Erythroblast (primary cell): ENCODE measurements around the gene MAP3K19.
A peak's percentile ranks its signal among the peaks of the same experiment; 100 is the strongest.
"Not testable (repeated sequence)": the region's sequence is repeated elsewhere in the genome, so short reads cannot be mapped to it uniquely, and the experiment has no call there.

Source experiments
- DNase-seq, 2 experiments: peaks; one replicate each; lab custom pipeline; 2025; lab: John Stamatoyannopoulos, UW
- GATA1 ChIP-seq: IDR thresholded peaks from 2 replicates; pipeline ENCODE4 v1.6.1; 2011; ENCODE audit warnings: low read depth, mild to moderate bottlenecking, control low read depth, low read length, moderate library complexity
- POLR2A ChIP-seq: IDR thresholded peaks from 2 replicates; pipeline ENCODE4 v1.6.1; 2011; ENCODE audit warnings: mild to moderate bottlenecking, low read length

MAP3K19 gene

GRCh38 chr2:135047300-135047699 is at the start of gene MAP3K19:
Gene MAP3K19 (minus strand): TSS chr2:135047447. CDS start chr2:135024647, 22,800 bp downstream.
- DNase-seq = no peak
- TF ChIP-seq POLR2A (no peak), GATA1 (no peak)

- TF ChIP-seq GATA1 (no peak), POLR2A (no peak)
These were observed 49.6 kb upstream of the MAP3K19 start for GRCh38 chr2:135096665-135097446.

GRCh38 chr2:135095591-135095990 is 48.3 kb upstream of the MAP3K19 start:
- no peak for DNase-seq
- TF ChIP-seq GATA1 (no peak), POLR2A (no peak)

More at GRCh38 chr2:135096665-135097446, 49.6 kb upstream of the MAP3K19 start:
- DNase-seq = no peak

- TF ChIP-seq POLR2A (no peak), GATA1 (no peak)
- DNase-seq = no peak
These were observed 47.3 kb upstream of the MAP3K19 start for GRCh38 chr2:135094508-135094907.

GRCh38 chr2:135093670-135094330 is 46.6 kb upstream of the MAP3K19 start:
- TF ChIP-seq GATA1 = no peak
- TF ChIP-seq POLR2A = no peak
- DNase-seq = no peak

- no peak for DNase-seq
- no peak for TF ChIP-seq GATA1
- no peak for TF ChIP-seq POLR2A
These were observed 45.9 kb upstream of the MAP3K19 start for GRCh38 chr2:135093193-135093592.

GRCh38 chr2:135091681-135092080 is 44.4 kb upstream of the MAP3K19 start:
- no peak for TF ChIP-seq GATA1
- no peak for TF ChIP-seq POLR2A
- DNase-seq = no peak

- not testable (repeated sequence) for DNase-seq
These were observed 42.4 kb upstream of the MAP3K19 start for GRCh38 chr2:135089597-135089996.

- DNase-seq = no peak
- TF ChIP-seq POLR2A = no peak
- TF ChIP-seq GATA1 = no peak
These were observed 39.0 kb upstream of the MAP3K19 start for GRCh38 chr2:135086222-135086621.

GRCh38 chr2:135078417-135078816 is 31.2 kb upstream of the MAP3K19 start:
- no peak for DNase-seq
- TF ChIP-seq POLR2A (no peak), GATA1 (no peak)

- TF ChIP-seq POLR2A (no peak), GATA1 (no peak)
- no peak for DNase-seq
These were observed 29.3 kb upstream of the MAP3K19 start for GRCh38 chr2:135076556-135076955.

GRCh38 chr2:135074216-135074615 is 27.0 kb upstream of the MAP3K19 start:
- no peak for DNase-seq
- TF ChIP-seq POLR2A = no peak
- no peak for TF ChIP-seq GATA1

- no peak for TF ChIP-seq GATA1
- TF ChIP-seq POLR2A = no peak
- peak; percentile 44 to 51 for DNase-seq
These were observed 25.1 kb upstream of the MAP3K19 start for GRCh38 chr2:135072125-135072997.
